Neural cell (in vitro differentiated cells): ENCODE data around the gene MRPL52. TPM values are rescaled to one million over a fixed set of nuclear protein-coding genes. Genes with fewer than 3 reads are reported as not detected.

Experiments
- H2AFZ ChIP-seq: fragments of 200-600, 300-800 bp; sonication (generic), shearing (Covaris generic); 2 replicates; pipeline ENCODE4 v1.6.0; 2014; ENCODE audit warnings: low read depth, mild to moderate bottlenecking, antibody characterized with exemption, low read length, moderate library complexity
- H3F3A ChIP-seq: fragments of 200-600 bp; shearing (Covaris generic); 2 replicates; pipeline ENCODE4 v1.6.1; 2016; ENCODE audit warnings: mild to moderate bottlenecking, moderate library complexity, mixed read lengths, antibody characterized with exemption, low read length; ENCODE audit not compliant: insufficient read depth, poor library complexity, severe bottlenecking
- H3K27ac ChIP-seq: fragments of 200-600, 300-800 bp; sonication (generic), shearing (Covaris generic); 2 replicates; pipeline ENCODE4 v1.5.1; 2014; ENCODE audit warnings: mild to moderate bottlenecking, low read length, moderate library complexity
- H3K27me3 ChIP-seq: fragments of 300-800, 200-600 bp; sonication (generic), shearing (Covaris generic); 2 replicates; pipeline ENCODE4 v1.6.0; 2014; ENCODE audit warnings: mild to moderate bottlenecking, low read depth, low read length, moderate library complexity; ENCODE audit not compliant: insufficient read depth
- H3K36me3 ChIP-seq: fragments of 300-800, 200-600 bp; sonication (generic), shearing (Covaris generic); 2 replicates; pipeline ENCODE4 v1.5.1; 2014; ENCODE audit warnings: mild to moderate bottlenecking, antibody characterized with exemption, low read length, moderate library complexity; ENCODE audit not compliant: insufficient read depth
- H3K4me2 ChIP-seq: fragments of 300-800, 200-600 bp; sonication (generic), shearing (Covaris generic); 2 replicates; pipeline ENCODE4 v1.6.0; 2014; ENCODE audit warnings: mild to moderate bottlenecking, low read length
- H3K4me3 ChIP-seq: fragments of 300-800, 200-600 bp; sonication (generic), shearing (Covaris generic); 2 replicates; pipeline ENCODE4 v1.5.1; 2014; ENCODE audit warnings: mild to moderate bottlenecking, low read length, moderate library complexity
- H3K79me2 ChIP-seq: fragments of 200-600 bp; shearing (Covaris generic); replicated peaks from 2 replicates; pipeline ENCODE4 v1.6.0; 2014; ENCODE audit warnings: mild to moderate bottlenecking, low read length, moderate library complexity; ENCODE audit not compliant: insufficient read depth
- H3K9ac ChIP-seq: fragments of 300-800, 200-600 bp; sonication (generic), shearing (Covaris generic); 2 replicates; pipeline ENCODE4 v1.6.1; 2016; ENCODE audit warnings: mild to moderate bottlenecking, low read length, mixed read lengths
- H3K9me2 ChIP-seq: fragments of 200-600 bp; shearing (Covaris generic); 2 replicates; pipeline ENCODE4 v1.6.1; 2016; ENCODE audit warnings: mild to moderate bottlenecking, low read length, mixed read lengths; ENCODE audit not compliant: insufficient read depth
- H3K9me3 ChIP-seq: fragments of 200-600, 300-800 bp; sonication (generic), shearing (Covaris generic); 2 replicates; pipeline ENCODE4 v1.6.1; 2016; ENCODE audit warnings: mild to moderate bottlenecking, mixed run types, low read length, moderate library complexity, mixed read lengths
- H4K20me1 ChIP-seq: fragments of 200-600 bp; shearing (Covaris generic); 2 replicates; pipeline ENCODE4 v1.6.1; 2016; ENCODE audit warnings: mild to moderate bottlenecking, mixed run types; ENCODE audit not compliant: insufficient read depth
- CTCF ChIP-seq: fragments of 450-650 bp; IDR thresholded peaks from 2 replicates; pipeline ENCODE4 v1.5.1; 2014; ENCODE audit warnings: antibody characterized with exemption, mild to moderate bottlenecking, moderate library complexity; ENCODE audit not compliant: poor library complexity, severe bottlenecking
- EP300 ChIP-seq: fragments of 450-650 bp; conservative IDR thresholded peaks from 2 replicates; pipeline ENCODE4 v1.6.1; 2014; ENCODE audit warnings: antibody characterized with exemption, mild to moderate bottlenecking, moderate library complexity; ENCODE audit not compliant: poor library complexity, severe bottlenecking
- EZH2 ChIP-seq: fragments of 200-600, 300-800 bp; shearing (Covaris generic), sonication (generic); IDR thresholded peaks from 2 replicates; pipeline ENCODE4 v1.6.1; 2014; ENCODE audit warnings: antibody characterized with exemption, low read length, borderline replicate concordance, mild to moderate bottlenecking; ENCODE audit not compliant: insufficient read depth, poor library complexity, severe bottlenecking
- MXI1 ChIP-seq: fragments of 450-650 bp; conservative IDR thresholded peaks from 2 replicates; pipeline ENCODE4 v1.6.1; 2014; ENCODE audit warnings: antibody characterized with exemption, mild to moderate bottlenecking; ENCODE audit not compliant: poor library complexity, severe bottlenecking
- POLR2AphosphoS5 ChIP-seq: IDR thresholded peaks from 2 replicates; pipeline ENCODE4 v1.6.1; 2012
- RAD21 ChIP-seq: fragments of 450-650 bp; conservative IDR thresholded peaks from 2 replicates; pipeline ENCODE4 v1.6.1; 2014; ENCODE audit warnings: antibody characterized with exemption, mild to moderate bottlenecking, moderate library complexity
- REST ChIP-seq: IDR thresholded peaks from 2 replicates; pipeline ENCODE4 v1.6.1; 2012; ENCODE audit warnings: borderline replicate concordance
- SMC3 ChIP-seq: fragments of 450-650 bp; conservative IDR thresholded peaks from 2 replicates; pipeline ENCODE4 v1.6.1; 2014; ENCODE audit warnings: antibody characterized with exemption, mild to moderate bottlenecking, moderate library complexity; ENCODE audit not compliant: poor library complexity
- TAF1 ChIP-seq: IDR thresholded peaks from 2 replicates; pipeline ENCODE4 v1.6.1; 2012; ENCODE audit warnings: low read depth
- polyA plus RNA-seq: library from polyadenylated mRNA; depleted of rRNA; stranded (reverse); fragments of >200 nt; gene quantifications from 2 replicates; pipeline ENCODE4 v1.2.3, GENCODE V29; 2014

The MRPL52 gene
- polyA plus RNA-seq, 1 donor from 2014 or later: 161 TPM

GRCh38 chr14:22836301-22837113, 6.8 kb downstream of the MRPL52 start, which contains the start of gene MMP14:
MMP14 (plus strand) TSS chr14:22836585; CDS start chr14:22836818, 233 bp downstream.
- Histone ChIP-seq H3K9me3 (no peaks in the 10 kb centered on the region), H3K27ac (no peak within 1 kb of the TSS), H3K9me2 (no peaks in the 10 kb centered on the region), H3F3A (no peaks in the 10 kb centered on the region), H2AFZ (no peak within 1 kb of the TSS), H3K27me3 (peaks cover 37% of the 10 kb centered on the region), H3K79me2 (no peaks in the 10 kb centered on the region), H3K9ac (no peak within 1 kb of the TSS), H4K20me1 (no peaks in the 10 kb centered on the region), H3K36me3 (peaks cover 5% of the 10 kb centered on the region), H3K4me3 (no peak within 1 kb of the TSS), H3K4me2 (no peak within 1 kb of the TSS)
- TF ChIP-seq CTCF: peak; percentile 25
- TF ChIP-seq RAD21: peak; percentile 26
- peak; percentile 40 for TF ChIP-seq SMC3
- TF ChIP-seq MXI1: no peak
- TF ChIP-seq TAF1: no peak

- peaks cover 37% of the 10 kb centered on the region for H3K27me3 ChIP-seq
- no peak overlapping the region for H3K27ac ChIP-seq
- no peaks in the 10 kb centered on the region for H3K9me2 ChIP-seq
- H3K36me3 ChIP-seq: peaks cover 5% of the 10 kb centered on the region
- H3K4me2 ChIP-seq: no peak overlapping the region
- no peak overlapping the region for H3K4me3 ChIP-seq
- H2AFZ ChIP-seq: no peak overlapping the region
- H3F3A ChIP-seq: no peaks in the 10 kb centered on the region
- H4K20me1 ChIP-seq: no peaks in the 10 kb centered on the region
- H3K79me2 ChIP-seq: no peaks in the 10 kb centered on the region
- H3K9me3 ChIP-seq: no peaks in the 10 kb centered on the region
- H3K9ac ChIP-seq: no peak overlapping the region
- TF ChIP-seq TAF1 (no peak), EZH2 (peak; percentile 81)
These were observed 7.5 kb downstream of the MRPL52 start for GRCh38 chr14:22837114-22837749.

GRCh38 chr14:22837750-22838538, 8.3 kb downstream of the MRPL52 start:
- H3K27ac ChIP-seq: no peak overlapping the region
- H4K20me1 ChIP-seq: no peaks in the 10 kb centered on the region
- peaks cover 37% of the 10 kb centered on the region for H3K27me3 ChIP-seq
- no peak overlapping the region for H2AFZ ChIP-seq
- no peaks in the 10 kb centered on the region for H3F3A ChIP-seq
- peaks cover 5% of the 10 kb centered on the region for H3K36me3 ChIP-seq
- no peak overlapping the region for H3K4me3 ChIP-seq
- H3K9me3 ChIP-seq: no peaks in the 10 kb centered on the region
- TF ChIP-seq MXI1: no peak
- TF ChIP-seq RAD21: no peak
- no peak for TF ChIP-seq TAF1
- no peak for TF ChIP-seq SMC3
- TF ChIP-seq EZH2: no peak
- no peak for TF ChIP-seq EP300
- TF ChIP-seq CTCF: no peak
- TF ChIP-seq POLR2AphosphoS5: no peak
- no peak for TF ChIP-seq REST
- H3K79me2 ChIP-seq: no peaks in the 10 kb centered on the region
- no peaks in the 10 kb centered on the region for H3K9me2 ChIP-seq
- no peak overlapping the region for H3K4me2 ChIP-seq
- no peak overlapping the region for H3K9ac ChIP-seq
